GM18517 (cell line): Measurements from ENCODE around the gene AP5Z1.

ENCODE experiments used
- ATAC-seq: cut with Tn5 transposase; IDR thresholded peaks from one replicate; pipeline ENCODE4 v1.9.1; 2021; ENCODE audit warnings: mild to moderate bottlenecking, moderate library complexity; ENCODE audit not compliant: unreplicated experiment

Gene AP5Z1, protein sequence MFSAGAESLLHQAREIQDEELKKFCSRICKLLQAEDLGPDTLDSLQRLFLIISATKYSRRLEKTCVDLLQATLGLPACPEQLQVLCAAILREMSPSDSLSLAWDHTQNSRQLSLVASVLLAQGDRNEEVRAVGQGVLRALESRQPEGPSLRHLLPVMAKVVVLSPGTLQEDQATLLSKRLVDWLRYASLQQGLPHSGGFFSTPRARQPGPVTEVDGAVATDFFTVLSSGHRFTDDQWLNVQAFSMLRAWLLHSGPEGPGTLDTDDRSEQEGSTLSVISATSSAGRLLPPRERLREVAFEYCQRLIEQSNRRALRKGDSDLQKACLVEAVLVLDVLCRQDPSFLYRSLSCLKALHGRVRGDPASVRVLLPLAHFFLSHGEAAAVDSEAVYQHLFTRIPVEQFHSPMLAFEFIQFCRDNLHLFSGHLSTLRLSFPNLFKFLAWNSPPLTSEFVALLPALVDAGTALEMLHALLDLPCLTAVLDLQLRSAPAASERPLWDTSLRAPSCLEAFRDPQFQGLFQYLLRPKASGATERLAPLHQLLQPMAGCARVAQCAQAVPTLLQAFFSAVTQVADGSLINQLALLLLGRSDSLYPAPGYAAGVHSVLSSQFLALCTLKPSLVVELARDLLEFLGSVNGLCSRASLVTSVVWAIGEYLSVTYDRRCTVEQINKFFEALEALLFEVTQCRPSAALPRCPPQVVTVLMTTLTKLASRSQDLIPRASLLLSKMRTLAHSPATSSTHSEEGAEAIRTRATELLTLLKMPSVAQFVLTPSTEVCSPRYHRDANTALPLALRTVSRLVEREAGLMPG

DNA sequence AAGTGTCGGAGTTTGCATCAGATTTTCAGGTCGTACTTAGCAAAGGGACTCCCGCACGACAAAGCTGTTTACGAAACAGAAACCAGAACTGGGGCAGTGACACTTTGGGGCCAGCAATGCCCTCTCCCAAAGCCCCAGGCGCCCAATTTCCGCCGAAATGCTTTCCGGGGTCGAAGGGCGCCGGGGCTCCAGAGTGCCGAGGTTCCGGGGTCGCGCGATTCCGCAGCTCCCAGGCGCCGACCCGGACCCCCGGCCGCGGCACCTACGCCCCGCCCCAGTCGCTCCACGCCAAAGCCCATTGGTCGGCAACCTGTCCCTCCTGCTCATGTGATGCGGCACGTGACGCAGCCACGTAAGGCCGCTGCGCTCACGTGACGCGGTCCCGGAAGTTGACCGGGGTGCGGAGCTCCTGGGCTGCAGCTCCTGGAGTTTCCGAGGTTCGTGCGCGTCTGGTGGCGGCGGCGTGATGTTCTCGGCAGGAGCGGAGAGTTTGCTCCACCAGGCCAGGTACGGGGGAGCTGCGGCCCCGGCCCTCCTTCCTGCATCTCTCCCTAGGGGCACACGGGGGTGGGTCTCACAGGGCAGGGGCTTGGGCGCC, at the start of gene AP5Z1:
TSS of gene AP5Z1 (plus strand) at position 374 of the 598 bp plus-strand sequence. CDS start at position 467, 93 bp downstream.
- ATAC-seq, result peak; percentile 77

DNA sequence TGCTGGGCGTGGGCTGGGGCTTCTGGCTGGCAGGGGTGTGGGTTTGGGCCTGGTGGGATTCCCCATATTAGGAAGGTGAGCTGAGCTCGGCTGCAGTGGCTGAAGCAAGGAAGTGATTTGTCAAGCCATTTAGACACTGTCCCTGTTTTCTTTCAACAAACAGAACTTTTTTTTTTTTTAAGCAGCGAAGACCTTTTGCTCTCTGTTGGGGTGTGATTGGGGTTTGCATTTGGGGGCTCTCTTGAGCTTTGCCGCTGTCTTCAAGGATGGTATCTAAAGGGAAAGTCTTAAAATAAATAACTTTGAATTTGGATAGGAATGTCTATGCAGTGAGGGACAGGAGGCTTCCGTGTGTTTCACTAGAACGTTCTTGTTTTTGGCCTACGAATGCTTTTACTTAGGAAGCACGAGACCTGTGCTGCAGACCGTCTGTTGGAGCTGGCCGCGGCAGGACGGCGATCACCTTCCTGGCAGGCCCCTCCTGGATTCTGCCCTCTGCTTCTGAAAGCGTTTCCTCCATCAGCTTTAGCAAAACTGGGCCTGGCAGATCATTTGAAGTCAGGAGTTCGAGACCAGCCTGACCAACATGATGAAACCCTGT, 49.5 kb upstream of the AP5Z1 start:
- ATAC-seq, result no peak

DNA sequence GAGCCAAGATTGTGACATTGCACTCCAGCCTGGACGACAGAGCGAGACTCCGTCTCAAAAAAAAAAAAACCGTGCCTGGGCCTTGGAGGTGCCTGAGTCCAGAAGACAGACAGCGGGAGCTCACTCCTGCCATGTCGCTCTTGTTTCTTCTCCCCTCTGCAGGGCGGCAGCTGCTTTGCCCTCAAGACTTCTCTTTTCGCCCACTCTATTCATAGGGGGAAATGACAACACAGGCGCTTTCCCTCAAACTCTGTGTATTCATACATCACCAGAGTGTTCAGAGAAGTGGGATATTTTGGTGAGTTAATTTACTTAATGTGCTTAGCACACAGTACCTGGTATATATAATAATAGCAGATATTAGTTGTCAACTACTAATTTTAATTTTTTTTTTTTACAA, 48.9 kb upstream of the AP5Z1 start:
- ATAC-seq, result no peak

DNA sequence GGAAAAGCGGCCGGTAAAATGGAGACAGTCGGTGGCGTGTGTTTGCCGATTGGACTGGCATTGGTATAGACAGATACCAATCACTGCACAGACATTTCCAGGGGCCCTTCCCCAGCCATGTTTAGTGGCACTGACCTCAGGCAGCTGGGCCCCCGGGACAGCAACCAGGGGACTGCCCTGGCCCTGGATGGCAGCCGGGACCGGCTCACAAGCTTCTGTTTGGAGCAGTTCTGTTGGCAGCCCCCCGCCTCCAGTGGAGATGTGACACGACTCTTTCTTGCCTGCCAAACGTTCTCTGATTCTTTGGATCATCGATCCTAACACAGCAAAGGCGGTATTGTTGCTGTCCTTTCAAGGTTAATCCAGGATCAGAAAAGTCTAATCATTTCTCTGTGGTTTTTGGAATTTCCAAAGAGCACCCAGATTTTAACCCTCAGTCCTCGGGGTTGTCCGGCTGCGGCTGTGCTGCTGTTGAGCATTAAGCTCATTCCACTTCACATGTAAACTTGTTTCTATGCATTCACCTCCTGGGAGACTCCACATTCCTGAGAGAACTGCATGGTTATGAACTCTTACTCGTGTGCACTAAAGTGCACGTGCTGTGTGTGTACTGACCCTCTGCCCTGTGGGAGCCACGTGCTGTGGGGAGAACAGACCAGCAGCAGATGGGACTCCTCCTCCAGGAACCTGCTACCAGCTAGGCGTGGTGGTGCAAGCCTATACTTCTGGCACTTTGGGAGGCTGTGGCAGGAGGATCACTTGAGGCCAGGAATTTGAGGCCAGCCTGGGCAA, 47.3 kb upstream of the AP5Z1 start:
- no peak for ATAC-seq

DNA sequence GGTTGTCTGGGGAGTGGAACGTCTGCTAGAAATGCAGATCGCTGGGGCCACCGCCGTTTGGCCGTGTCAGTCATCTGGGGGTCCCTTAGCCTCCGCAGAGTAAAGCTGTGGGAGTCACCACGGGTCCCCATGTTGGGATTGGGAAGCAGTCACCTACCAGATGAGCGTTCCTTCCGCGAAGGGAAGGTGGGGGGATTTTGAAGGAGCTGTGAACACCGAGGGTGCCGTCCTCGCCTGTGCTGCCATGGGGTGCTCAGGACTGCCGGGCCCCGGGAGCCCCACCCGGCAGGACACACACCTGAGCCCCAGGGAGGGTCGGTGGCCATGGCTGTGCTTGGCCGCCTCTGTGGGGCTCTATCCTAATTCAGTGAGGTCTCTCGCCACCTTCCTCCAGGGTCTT, 46.2 kb upstream of the AP5Z1 start:
- no peak for ATAC-seq

DNA sequence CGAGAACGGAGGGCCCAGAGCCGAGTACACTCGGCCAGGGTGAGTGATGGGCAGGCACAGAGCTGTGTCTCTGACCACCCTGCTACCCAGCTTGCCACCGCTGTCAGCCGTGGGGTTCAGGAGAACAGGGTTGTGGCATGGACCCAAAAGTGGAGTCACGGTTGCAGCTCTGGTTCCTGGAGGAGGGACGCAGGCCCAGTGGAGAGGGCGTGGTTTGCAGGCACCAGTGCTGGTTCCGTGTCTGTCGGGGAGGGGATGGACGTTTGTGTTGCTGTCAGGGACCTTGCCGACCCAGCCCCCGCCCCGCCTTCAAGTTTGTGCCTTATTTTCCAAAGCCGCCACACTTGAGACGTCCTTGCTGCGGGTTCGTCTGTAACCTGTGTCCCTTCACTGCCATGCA, 45.1 kb upstream of the AP5Z1 start:
- no peak for ATAC-seq

DNA sequence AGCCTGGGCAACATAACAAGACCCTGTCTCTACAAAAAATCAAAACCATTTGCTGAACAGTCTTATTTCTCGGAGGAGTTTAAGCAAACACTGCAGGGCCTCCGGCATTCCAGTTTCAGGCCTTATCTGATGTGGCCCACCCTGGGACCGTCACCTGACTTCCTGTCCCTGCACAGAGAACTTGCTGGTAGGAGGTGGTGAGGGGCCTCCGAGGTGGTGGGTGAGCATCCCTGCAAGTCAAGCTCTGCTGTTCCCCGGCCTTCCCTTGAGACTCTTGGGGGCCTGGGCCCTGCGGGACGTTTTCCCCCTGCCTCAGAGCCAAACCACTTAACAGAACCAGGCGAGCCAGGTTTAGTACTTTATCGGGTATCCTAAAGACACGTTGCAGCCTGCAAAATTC, 44.5 kb upstream of the AP5Z1 start:
- no peak for ATAC-seq

DNA sequence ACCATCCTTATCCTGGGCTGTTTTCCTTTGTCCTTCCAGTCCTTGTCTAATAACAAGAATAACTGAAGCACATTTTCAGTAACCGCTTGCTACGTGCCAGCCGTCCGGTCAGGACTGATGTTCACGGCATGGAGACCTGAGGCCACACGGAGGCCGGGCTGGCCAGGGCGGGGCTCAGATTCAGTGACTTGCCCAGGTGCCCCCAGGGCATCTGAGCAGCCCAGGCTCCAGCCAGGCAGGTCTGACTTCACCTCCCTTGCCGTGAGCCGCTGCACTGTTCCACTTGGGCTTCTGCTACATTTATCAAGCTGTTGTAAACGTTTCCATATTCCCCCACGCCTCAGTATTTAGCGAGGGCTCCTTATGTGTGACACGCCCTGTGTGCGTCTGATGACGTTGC, 43.6 kb upstream of the AP5Z1 start:
- no peak for ATAC-seq

DNA sequence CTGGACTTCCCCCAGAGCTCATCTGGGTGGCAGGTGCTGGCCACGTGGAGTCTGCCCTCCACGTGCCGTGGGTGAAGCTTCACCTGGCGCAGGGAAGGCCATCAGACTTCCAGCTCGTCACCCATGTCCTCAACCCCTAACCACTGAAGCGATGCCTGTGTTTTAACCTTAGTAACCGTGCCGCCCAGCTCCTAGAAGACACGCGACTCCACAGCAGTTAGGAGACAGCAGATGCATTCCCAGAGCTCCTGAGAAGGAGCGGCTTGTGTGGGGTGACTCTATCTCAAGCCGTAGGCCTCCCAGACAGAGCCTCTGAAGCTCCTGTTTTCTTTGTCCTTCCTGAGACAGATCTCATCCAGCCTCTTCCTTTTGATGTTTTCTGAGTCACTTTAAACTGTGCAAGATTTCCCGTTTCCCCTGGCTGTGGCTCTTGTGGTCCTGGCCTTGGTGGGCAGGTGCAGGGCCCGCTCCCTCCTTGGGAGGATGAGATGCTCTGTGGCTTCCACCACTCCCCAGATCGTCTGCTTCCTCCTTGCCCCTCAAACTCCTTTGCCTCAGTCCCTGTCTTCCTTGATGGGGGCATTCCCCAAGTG, 41.4 kb upstream of the AP5Z1 start:
- ATAC-seq, result no peak

DNA sequence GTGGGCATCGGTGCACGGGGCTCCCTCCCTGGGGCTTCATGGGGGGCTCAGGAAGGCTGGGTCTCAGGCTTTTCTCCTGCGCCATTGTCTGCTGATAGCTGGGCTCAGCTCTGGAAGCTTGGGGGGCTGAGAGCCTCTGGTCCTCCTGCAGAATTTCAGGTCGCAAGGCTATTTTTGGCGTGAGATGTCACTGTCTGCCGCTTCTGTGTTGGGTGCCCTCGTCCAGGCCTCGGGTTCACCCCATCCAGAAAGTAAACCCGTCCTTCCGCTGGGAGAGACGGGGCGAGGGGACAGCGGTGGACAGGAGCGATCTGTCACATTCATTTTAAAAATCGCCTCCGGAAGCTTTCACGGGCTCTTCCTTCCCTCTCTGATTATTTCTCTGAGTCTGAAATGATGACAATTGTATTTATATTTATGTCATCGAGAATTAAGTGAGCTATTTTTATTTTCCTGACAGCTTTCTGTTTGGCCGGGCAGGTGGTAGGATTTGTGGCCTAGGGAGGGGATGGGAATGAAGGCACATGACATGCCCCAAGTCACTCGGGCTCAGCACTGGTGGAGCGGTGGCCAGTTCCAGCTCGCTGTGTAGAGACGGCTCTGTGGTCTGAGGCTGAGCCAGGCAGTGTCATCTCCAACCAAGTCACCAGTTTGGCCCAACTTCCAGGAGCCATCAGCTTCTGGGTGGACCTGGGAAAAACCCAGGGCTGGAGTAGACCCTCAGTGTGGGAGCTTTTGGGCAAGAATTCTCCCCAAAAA, 40.7 kb upstream of the AP5Z1 start:
- ATAC-seq, result no peak

DNA sequence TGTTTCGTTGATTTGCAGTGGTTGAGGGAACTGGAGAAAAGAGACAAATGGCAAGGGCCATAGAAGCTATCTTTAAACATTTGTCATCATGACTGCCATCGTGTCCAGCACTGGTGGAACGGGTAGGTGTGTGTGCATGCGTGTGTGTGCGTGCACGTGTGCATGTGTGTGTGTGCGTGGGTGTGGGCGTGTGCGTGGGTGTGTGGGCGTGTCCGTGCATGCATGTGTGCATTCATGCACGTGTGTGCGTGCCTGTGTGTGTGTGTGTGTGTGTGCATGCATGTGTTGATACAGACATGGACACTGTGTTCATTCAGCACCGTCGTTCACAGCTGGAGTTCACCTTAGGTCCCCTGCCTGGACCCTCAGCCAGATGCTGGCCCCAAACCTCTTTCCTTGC, 38.1 kb upstream of the AP5Z1 start:
- no peak for ATAC-seq

DNA sequence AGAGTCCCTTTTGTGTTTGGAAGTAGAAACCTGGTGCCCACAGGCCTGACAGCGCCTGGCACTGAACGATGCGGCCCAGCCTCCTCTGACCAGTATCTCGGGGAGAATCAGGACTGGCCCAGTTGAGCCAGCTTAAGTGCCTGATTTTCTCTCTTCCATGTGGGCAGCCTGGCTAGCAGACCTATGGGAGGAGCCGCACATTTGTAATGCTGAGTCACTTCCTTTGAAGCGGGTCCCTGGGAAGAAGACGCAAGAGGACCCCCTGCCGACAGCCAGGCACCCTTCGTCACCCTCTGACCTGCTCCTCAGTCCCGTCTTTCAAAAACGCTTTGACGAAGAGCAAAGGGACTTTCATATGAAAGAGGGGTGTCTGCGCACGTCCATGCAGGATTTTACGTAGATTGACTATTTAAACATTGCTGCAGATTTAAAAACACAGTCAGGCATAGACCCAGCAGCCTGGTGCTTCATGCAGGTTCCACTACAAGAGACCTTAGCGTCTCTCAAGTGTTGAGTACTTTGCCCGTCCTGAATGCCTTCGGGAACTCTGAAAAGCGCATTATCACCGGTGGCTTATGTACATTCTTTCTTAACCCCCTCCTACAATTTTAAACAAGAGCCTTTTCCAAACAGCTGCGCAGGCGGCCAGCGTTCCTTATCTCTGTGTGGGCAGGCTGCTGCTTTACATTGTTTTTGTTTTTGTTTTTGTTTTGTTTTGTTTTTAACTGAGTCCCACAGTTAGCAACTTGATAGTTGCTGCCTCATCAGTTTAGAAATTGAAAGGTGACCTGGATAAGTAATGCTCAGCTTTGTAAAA, 36.5 kb upstream of the AP5Z1 start:
- ATAC-seq, result no peak

DNA sequence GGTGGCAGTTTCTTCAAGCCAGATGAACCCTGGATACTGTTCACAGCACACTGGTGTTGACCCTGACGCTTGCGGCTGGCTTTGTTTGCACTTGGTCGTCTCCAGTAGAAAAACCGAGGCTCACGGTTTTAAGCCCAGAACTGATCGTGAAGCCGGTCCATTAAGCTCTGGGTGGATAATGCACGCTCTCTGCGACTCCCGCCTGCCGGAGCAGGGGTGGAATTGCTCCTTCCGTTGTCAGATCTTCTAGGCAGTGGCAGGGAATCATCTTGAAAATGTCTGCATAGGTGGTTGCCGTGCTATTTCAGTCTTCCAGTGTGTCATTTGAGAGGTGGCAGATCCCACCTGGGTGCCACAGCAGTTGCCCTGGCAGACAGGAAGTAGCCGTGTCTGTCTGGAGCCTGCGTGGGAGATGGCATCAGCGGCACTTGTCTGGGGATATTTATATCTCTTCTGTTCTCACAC, 35.9 kb upstream of the AP5Z1 start:
- ATAC-seq, result no peak

DNA sequence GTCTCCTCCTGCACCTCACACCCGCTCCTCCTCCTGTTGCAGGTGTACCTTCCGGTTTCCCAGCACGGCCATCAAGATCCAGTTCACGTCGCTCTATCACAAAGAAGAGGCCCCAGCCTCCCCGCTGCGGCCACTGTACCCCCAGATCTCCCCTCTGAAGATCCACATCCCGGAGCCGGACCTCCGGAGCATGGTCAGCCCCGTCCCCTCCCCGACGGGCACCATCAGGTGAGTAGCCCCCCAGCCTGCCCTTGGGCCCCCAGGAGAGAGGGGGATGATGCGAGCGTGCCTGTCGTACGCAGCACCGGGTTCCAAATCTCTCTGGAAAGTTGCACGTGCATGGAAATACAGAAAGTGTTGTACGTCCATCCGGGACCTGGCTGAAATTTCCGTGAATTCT, 34.6 kb upstream of the AP5Z1 start:
- no peak for ATAC-seq

DNA sequence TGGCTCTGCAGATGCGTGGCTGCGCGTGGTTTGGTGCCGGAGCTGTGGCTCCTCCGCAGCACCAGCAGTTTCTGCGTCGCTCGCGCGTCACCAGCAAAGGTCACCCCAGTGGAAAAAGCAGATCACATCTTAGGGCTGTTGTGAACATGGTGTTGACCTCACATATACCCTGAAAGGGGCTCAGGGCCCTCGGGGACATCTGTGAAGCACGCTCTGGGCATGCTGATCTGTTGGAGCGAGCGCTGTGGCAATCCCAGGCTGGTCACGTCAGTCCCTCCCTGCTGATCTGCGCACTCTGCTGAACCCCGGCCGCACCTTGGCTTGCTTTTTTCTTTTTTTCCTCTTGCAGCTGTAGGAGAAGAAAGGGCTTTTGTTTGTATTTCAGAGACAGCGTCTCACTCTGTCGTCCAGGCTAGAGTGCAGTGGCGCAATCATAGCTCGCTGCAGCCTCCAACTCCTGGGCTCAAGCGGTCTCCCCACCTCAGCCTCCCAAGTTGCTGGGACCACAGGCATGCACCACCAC, 33.3 kb upstream of the AP5Z1 start:
- ATAC-seq, result no peak

DNA sequence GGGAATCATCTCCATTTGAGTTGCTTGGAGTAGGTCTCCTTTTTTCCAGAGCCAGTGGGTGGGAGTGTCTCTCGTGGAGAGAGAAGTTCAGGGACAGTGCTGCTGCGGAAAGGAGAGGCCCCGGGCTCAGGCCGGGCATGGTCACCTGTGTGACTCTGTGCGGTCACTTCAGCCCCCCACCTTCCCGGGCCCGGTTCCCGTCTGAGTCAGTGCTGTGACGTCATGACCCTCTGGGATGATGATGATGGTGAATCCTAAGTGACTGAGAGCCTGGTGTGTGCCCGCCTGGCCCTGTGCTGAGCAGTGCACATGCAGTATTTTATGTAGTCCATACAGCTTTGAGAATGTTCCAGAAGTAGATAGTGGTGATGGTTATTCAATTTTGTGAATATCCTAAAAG, 32.6 kb upstream of the AP5Z1 start:
- ATAC-seq, result no peak

DNA sequence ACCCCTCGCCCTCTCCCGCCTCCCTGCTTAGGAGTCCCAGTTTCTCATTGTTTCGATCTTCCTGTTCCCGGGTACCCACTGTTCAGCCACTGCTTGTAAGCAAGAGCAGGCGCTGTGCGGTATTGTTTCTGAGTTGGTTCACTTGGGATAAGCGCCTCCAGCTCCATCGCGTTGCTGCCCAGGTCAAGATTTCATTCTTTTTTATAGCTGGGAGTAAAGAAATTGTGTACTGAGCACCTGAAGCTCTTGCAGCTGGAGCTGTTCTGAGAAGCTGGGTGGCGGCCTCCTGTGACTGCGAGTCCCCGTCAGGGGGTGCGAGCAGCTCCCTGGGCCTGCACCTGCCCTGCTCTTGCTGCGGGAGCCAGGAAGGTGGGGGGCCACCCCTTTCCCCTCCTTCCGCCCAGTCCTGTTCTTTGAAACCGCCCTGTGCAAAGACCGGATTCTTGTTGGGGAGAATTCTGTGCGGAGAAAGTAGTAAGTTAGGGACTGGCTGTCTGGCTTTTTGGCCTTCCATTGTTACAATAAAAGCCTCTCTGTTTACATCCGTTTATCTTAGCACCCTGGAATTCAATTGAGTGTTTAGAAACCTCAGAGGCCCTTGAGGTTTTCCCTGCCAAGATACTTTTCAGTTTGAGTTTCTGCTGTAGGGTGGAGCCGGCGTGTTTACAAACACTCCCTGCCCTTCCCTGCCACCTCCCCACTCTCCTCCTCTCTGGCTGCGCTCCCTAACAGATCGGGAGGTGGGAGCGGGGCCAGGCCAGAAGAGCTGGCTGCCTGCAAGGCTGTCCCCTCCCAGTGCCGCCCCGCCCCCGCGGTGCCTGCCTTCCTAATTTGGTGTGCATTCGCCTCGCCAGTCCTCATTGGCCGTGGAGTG, 30.8 kb upstream of the AP5Z1 start:
- ATAC-seq, result peak; percentile 75
